HG02588 (cell line): ENCODE results near the gene NUDT19.
"Not testable (repeated sequence)": the region's sequence is repeated elsewhere in the genome, so short reads cannot be mapped to it uniquely, and the experiment has no call there.

ENCODE experiments used
- ATAC-seq: cut with Tn5 transposase; IDR thresholded peaks from one replicate; pipeline ENCODE4 v1.9.1; 2021; ENCODE audit warnings: mild to moderate bottlenecking, moderate library complexity; ENCODE audit not compliant: unreplicated experiment

Gene NUDT19

DNA sequence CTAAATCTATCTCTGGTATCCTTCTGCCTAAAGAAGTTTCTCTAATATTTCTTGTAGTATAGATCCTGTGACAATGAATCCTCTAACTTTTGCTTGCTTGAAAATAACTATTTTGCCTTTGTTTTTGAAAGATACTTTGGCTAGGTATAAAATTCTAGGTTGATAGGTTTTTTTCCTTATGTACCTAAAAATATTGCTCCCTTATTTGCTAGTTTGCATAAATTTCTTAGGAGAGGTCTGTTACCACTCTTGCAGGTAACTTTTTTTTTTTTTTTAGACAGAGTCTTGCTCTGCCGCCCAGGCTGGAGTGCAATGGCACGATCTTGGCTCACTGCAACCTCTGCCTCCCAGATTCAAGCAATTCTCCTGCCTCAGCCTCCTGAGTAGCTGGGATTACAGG, 12.4 kb downstream of the NUDT19 start:
- not testable (repeated sequence) for ATAC-seq

DNA sequence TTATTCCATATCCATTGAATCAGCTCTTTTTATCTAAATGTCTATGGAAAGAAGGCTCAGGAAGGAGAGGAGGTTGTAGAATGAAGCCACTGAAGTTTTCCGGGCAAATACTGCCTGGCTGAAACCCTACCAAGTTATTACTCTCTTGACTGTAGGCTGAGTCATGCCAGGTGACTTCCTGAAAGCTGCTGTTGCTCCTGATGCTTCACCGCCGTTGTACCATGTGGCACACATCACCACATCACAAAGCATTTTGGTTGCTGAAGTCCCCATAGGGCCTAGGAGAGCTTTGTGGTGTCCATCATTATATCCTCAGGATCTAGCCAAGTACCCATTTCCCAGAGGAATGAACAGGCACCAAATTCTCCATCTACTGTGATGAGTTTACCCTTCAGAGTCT, 16.8 kb downstream of the NUDT19 start:
- ATAC-seq: no peak

DNA sequence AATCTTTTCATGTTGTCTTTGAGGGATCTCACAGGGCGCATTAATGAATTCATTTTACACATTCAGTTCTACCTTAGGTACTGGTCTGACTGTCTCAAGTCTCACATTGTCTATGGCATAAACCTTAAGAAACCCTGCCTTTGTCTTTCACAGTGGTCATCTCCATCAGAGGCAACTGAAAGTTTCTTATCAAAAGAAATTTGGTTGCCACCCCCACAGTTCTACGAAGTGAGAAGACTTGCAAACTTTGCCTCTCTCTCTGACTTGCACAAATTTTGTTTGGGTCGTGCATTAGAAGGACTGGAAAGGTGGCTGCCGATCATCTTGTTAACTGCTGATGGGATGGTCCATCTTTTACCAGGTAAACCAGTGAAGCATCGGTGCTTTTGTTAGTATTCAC, 17.4 kb downstream of the NUDT19 start:
- ATAC-seq: no peak

DNA sequence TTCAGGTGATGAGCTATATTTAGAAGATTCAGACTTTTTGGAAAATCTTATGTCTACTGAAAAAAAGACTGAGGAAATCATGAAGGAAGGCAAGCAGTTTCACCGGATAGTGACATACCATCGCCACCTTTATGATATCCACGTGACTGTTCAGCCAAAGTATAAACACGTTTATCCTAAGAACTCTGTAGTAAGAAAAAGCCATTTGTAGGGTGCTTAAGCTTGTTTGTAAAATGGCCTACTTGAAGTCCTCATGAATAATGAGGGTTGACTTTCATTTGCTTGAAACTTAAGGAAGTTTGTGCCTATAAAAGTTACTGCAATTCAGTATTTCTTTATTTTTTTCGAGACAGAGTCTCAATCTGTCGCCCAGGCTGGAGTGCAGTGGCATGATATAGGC, 20.1 kb downstream of the NUDT19 start:
- no peak for ATAC-seq

DNA sequence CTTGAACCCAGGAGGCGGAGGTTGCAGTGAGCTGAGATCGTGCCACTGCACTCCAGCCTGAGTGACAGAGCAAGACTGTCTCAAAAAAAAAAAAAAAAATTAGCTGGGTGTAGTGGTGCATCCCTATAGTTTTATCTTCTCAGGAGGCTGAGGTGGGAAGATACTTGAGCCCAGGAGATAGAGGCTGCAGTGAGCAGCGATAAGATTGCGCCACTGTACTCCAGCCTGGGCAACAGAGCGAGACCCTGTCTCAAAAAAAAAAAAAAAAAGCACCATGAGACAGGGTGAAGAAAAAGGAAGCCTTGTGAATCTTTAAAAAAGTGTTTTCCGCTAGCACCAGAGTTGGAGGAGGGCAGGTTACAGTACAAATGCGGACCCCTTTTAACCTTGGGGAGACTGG, 24.6 kb downstream of the NUDT19 start:
- not testable (repeated sequence) for ATAC-seq

DNA sequence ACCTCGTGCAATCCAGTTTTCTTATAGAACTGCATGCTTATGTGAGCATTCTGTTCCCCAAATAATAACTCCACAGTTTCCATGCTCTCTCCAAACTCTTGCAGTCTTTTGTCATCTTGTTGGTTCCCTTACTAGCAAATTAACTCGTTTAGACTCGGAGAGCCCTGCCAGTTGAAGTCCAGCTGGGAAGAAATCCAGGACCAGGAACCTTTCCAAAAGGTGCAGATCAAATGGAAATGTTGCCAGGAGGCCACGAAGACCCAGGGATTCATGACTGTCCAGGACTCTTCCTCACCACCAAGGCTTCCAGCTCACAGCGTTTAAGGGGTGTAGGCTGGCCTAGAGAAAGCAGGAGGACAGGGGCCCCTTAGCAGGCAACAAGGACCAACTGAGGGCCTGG, 25.9 kb downstream of the NUDT19 start:
- no peak for ATAC-seq

DNA sequence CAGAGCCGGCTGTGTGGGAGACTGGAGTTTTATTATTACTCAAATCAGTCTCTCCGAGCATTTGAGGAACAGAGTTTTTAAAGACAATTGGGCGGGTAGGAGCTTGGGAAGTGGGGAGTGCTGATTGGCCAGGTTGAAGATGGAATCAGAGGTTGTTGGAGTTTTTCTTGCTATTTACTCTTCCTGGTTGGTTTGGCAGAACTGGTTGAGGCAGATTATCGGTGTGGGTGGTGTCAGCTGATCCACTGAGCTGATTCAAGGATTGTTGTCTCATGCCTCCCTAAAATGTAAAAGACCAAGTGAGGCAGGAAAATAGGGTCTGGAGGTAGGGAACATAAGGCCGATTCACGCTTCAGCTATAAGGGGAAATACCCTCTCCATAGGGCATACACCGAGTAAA, 26.7 kb downstream of the NUDT19 start:
- no peak for ATAC-seq

DNA sequence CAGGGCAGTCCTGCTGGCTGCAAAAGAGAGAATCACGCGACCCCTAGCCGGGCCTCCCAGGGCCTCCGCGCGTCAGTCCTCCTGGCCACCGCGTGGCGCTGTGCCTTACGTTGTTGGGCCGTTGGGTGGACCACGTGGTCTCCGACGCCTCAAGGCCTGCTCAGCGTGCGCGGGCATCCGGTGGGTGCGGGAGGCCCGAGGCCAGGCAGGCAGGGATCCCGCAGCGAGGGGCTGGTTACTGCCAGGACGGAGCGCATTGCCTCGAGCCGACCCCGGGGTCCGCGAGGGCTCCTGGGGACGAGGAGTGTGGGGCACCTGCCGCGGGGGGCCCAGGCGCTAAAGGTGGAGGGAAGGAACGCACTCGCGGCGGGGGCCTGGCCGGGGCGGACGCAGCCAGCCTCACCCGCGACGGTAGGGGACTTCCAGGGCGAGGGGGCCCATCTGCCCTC, 28.0 kb downstream of the NUDT19 start, which contains the start of gene TDRD12:
TDRD12 (plus strand) TSS at position 157 of the 449 bp plus-strand sequence. CDS start 306 bp downstream, outside the sequence.
- no peak for ATAC-seq

DNA sequence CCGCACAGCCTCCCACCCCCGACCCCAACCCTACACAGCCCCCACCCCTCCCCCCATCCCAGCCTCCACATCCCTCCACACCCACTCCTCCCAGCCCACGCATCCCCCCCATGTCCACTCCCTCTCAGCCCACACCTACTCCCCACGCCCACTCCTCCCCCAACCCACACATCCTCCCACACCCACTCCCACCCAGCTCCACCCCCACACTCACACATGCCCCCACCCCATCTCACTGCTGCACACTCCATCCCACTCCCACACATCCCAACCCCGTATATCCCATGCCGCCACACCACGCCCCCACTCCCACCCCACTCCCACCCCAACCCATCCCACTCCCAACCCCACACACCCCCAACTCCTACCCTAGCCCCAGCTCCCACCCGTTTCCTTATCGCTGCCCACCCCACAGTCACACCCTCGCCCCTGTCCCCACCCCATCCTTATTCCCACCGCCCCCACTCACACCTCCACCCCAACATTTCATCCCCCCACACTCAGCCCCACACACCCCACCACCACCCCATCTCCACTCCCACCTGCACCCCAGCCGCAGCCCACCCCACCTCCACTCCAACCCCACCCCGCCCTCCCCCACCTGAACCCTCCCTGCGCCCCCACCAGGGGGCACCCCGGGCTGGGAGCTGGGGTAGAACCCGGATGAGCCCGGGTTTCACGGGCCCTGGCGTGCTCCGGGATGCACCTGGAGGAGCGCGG, 28.8 kb downstream of the NUDT19 start:
- ATAC-seq: no peak

DNA sequence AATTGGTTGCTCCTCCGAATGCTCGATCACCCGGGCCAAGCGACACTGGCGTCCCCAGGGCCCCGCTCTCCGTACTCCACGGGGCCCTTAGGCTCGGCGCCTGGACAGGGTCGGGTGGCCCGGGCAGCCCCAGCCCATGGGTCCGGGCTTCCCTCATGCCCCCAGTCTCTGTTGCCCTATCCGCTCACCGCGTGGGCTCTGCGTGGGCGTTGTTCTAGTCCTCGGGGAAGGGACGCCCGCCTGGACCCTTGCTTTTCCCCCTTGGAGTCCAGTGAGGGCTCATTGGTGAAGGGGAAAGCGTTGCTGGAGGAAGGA, 29.3 kb downstream of the NUDT19 start:
- ATAC-seq: no peak

DNA sequence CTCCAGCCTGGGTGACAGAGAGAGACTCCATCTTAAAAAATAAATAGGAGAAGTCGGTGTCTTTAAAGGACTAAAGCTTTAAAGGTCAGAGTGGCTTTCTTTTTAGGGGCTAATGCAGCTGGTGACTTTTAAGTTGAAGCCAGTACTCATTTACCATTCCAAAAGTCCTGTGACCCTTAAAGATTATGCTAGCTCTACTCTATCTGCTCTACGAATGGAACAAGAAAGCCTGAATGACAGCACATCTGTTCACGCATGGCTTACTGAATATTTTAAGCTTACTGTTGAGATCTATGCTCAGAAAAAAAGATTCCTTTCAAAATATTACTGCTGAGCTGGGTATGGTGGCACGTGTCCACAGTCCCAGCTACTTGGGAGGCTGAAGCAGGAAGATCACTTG, 44.3 kb downstream of the NUDT19 start:
- no peak for ATAC-seq

DNA sequence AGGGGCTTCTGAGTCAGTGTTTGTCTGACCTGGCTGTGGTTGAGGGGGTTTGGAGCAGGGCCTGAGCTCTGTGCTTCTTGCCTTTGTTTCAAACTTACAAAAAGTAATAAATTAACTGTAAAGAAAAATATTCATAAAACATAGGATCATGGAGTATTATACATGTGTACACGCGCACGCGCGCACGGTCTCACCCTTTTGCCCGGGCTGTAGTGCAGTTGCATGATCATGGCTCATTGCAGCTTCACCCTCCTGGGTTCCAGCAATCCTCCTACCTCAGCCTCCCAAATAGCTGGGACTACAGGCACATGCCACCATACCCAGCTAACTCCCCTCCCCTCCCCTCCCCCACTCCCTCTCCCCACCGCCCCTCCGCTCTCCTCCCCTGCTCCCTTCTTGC, 51.4 kb downstream of the NUDT19 start:
- no peak for ATAC-seq

DNA sequence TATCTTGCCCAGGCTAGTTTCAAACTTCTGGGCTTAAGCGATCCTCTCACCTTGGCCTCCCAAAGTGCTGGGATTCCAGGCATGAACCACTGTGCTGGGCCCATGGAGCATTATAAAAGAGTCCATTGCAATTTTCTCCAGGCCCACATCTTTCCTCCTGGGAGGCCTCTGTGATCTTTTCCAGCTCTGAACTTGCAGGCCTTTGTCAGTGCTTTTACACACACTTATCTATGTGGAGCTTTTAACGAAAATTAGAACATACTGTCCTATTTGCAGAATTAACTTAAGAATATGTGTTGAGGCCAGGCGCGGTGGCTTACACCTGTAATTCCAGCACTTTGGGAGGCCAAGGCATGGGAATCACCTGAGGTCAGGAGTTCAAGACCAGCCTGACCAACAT, 51.8 kb downstream of the NUDT19 start:
- ATAC-seq: no peak

DNA sequence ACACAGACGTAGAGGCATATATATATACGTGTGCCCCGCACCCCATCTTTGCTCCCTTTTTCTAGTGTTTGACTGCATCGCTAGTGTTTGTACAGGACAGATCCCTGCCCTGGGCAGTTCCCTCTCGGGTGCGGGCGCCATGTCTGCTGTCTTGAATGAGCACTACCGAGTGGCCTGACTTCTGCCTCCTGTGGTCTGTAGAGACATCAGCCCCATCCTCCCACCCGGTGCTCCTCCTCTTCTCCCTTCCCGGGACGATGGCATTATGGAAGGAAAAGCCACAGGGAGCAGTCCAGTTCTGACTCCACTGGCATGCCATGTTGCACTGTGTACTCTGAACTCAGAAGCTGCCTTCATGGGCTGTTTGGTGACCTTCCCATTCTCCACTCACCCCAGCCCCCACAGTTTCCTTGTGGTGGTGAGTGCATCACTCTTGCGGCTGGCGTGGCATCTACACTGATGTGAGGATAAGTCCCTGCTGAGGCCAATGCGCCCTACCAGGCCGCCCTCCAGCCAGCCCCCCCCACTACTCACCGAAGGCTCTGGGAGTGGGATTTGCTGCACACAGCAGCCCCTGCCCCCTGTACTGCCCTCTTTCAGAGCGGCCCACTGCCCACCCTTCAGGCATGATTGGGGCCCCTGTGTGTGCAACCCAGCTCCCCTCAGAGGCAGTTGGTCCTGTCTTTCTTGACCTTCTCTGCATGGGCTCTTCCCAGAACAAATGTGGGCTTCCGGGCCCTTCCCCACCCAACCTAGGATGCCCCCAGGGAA, 53.1 kb downstream of the NUDT19 start:
- ATAC-seq: no peak

DNA sequence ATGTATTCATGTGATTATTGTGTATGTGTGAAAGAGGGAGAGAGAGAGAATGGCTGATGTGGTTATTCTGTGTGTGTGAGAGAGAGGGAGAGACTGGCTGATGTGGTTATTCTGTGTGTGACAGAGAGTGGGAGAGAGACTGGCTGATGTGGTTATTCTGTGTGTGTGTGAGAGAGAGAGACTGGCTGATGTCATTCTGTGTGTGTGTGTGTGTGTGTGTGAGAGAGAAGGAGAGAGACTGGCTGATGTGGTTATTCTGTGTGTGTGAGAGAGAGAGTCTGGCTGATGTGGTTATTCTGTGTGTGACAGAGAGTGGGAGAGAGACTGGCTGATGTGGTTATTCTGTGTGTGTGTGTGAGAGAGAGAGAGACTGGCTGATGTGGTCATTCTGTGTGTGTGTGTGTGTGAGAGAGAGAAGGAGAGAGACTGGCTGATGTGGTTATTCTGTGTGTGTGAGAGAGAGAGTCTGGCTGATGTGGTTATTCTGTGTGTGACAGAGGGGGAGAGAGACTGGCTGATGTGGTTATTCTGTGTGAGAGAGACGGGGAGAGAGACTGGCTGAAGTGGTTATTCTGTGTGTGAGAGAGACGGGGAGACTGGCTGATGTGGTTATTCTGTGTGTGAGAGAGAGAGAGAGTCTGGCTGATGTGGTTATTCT, 54.1 kb downstream of the NUDT19 start:
- not testable (repeated sequence) for ATAC-seq

DNA sequence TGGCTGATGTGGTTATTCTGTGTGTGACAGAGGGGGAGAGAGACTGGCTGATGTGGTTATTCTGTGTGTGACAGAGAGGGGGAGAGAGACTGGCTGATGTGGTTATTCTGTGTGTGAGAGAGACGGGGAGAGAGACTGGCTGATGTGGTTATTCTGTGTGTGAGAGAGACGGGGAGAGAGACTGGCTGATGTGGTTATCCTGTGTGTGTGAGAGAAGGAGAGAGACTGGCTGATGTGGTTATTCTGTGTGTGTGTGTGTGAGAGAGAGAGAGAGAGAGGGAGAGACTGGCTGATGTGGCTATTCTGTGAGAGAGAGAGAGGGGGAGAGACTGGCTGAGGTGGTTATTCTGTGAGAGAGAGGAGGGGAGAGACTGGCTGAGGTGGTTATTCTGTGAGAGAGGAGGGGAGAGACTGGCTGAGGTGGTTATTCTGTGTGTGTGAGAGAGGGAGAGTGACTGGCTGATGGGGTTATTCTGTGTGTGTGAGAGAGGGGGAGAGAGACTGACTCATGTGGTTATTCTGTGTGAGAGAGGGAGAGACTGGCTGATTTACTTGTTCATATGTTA, 55.1 kb downstream of the NUDT19 start:
- ATAC-seq: not testable (repeated sequence)

DNA sequence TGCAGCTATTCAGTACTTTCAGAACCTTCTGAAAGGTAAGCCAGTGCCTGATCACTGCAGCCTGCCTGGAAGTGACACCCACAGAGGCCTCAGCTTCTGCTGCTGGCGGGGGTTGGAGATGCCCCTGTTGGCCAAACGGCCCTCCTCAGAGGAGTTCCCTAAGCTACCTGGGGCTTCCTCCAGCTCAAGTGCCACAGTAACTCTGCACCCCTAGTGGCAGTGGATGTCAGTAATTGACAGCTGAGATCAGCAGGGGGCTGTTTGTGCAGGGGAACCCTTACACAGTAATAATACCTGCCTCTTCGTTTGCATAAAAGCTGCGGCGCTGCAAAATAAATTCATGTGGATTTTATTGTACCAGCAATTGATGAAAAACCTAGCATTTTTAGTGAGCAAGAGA, 56.9 kb downstream of the NUDT19 start:
- no peak for ATAC-seq

DNA sequence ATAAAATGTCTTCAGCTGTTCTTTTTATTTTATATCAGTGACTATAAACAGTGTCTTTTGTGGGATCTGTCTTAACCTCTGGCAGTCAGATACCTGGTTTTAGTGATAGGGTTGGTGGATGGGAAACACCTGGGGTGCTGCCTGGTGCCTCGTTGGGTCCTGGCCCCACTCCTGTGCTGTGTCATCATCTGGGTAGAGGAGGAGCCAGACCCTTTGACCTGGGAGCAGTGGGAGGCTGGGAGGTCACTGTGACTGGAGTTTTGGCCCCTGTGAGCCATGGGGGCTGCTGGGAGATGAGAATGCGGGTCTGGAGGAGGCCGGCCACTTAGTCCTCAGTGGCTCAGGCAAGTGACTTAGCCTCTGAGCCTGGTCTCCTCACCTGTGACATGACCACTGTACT, 57.3 kb downstream of the NUDT19 start:
- ATAC-seq: no peak

DNA sequence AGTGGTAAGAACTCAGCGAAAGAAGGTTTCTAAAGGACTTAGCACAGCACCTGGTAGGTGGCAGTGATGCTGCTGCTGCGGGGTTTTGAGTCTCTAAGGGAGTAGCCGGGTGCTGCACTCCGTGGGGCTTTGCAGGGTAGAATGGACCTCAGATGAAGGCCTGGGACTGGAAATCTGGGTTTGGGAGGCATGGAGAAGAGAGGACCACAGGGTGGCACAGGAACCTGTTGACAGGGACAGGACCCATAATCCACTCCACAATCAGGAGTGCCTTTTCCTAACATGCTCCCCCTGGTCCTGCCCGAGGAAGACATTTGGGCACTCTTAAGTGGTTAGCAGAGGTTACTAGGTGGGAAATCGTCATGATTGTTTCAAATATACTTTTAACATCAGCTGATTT, 57.7 kb downstream of the NUDT19 start:
- no peak for ATAC-seq

DNA sequence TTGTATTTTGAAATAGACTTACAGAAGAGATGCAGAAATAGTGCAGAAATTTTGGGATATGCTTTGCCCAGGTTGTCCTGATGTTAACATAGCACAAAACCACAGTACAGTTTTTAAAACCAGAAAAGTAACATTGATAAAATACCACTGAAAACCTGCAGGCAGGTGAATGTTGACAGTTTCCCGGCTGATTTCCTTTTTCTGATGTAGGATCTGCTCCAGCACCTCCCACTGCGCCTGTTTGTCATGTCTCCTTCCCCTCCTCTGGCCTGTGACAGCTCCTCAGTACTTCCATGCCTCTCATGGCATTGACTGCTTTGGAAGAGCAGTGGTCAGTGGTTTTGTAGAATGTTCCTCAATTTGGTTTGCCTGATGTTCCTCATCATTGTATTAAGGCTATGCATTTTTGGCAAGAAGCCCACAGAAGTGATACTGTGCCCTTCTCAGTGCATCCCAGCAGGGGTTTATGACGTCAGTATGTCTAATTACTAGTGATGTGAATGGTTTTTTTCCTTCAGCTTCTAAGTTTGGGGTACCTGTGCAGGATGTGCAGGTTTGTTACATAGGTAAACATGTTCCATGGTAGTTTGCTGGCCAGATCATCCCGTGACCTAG, 58.9 kb downstream of the NUDT19 start:
- no peak for ATAC-seq

DNA sequence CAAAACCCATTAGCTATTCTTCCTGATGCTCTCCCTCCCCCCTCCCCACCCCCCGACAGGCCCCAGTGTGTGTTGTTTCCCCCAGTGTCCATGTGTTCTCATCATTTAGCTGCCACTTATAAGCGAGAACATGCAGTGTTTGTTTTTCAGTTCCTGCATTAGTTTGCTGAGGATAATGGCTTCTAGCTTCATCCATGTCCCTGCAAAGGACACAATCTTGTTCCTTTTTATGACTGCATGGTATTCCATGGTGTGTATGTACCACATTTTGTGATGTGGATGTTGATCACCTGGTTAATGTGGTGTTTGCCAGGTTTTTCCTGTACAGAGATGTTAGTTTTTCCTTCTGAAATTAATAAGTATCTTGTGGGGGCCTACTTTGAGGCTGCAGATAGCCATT, 59.4 kb downstream of the NUDT19 start:
- ATAC-seq: no peak
